ENCODE results near the gene ENKUR.

ENKUR gene

DNA sequence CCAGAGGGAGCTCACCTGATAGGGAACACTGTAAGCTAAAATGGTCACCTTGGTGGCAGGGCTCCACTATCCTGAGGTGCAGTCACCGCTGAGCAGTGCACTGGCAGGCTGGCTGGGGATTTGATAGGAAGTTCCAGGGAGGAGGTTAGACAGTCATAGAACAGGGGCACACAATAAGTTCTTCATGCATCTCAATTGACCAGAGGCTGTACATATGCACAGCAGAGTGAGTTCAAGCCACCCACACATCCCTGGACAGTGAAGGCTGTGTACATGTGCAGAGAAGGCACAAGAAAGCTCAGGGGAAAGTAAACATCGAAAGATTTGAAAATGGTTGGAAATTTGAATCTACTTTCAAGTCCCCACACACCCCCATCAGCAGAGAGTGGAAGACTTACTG lies 77.4 kb downstream of the ENKUR start:
- no peak for DNase-seq

DNA sequence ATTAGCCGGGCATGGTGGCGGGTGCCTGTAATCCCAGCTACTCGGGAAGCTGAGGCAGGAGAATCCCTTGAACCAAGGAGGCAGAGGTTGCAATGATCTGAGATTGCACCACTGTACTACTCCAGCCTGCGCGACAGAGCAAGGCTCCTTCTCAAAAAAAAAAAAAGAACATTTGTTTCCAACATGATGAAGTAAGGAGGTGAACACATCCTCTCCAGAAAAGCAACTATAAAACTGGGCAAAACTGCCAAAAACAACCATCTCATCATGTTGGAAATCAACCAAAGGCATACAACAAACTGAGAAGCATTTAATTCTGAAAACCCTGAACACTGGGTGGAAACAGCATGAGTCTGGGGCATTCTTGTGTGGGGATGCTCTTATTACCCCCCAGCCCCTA lies 77.9 kb downstream of the ENKUR start:
- no peak for DNase-seq

DNA sequence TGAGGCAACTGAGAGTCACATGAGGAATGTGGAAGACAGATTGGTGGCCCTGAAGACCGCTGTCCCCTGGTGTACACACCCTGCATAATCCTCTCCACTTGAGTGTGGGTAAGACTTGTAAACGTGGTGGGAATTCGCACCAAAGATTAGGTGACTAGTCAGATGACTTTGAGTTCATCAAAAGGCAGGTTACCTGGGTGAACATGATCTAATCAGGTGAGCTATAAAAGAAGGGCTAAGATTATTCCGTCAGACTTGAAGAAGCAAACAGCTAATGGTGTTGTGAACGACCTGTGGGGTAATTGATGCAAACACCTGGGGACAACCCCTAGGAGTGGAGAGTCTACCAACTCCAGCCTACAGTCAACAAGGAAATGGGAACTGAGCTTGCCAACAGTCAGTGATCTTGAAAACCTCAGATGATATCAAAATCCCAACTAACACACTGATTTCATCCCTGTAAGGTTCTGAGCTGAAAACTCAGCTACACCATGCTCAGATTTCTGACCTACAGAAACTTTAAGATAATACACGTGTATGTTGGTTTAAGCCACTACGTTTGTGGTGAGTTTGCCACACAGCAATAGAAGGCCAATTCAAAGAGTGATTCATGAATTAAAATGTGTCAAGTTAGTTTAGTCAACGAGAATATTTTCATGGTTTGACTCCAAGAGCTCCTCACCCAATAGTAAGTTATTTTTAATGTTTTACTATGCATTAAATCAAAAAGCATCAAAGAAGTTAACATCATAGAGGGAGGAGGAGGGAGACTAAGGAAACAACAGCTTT lies 80.3 kb downstream of the ENKUR start:
- no peak for DNase-seq

All from femur (tissue), 1 donor.